Neural cell (in vitro differentiated cells): Measurements from ENCODE around the gene ZHX3. TPM values are rescaled to one million over a fixed set of nuclear protein-coding genes. Genes with fewer than 3 reads are reported as not detected.

Source experiments
- H2AFZ ChIP-seq: fragments of 200-600, 300-800 bp; sonication (generic), shearing (Covaris generic); 2 replicates; pipeline ENCODE4 v1.6.0; 2014; ENCODE audit warnings: low read depth, mild to moderate bottlenecking, antibody characterized with exemption, low read length, moderate library complexity
- H3F3A ChIP-seq: fragments of 200-600 bp; shearing (Covaris generic); 2 replicates; pipeline ENCODE4 v1.6.1; 2016; ENCODE audit warnings: mild to moderate bottlenecking, moderate library complexity, mixed read lengths, antibody characterized with exemption, low read length; ENCODE audit not compliant: insufficient read depth, poor library complexity, severe bottlenecking
- H3K27ac ChIP-seq: fragments of 200-600, 300-800 bp; sonication (generic), shearing (Covaris generic); 2 replicates; pipeline ENCODE4 v1.5.1; 2014; ENCODE audit warnings: mild to moderate bottlenecking, low read length, moderate library complexity
- H3K27me3 ChIP-seq: fragments of 300-800, 200-600 bp; sonication (generic), shearing (Covaris generic); 2 replicates; pipeline ENCODE4 v1.6.0; 2014; ENCODE audit warnings: mild to moderate bottlenecking, low read depth, low read length, moderate library complexity; ENCODE audit not compliant: insufficient read depth
- H3K36me3 ChIP-seq: fragments of 300-800, 200-600 bp; sonication (generic), shearing (Covaris generic); 2 replicates; pipeline ENCODE4 v1.5.1; 2014; ENCODE audit warnings: mild to moderate bottlenecking, antibody characterized with exemption, low read length, moderate library complexity; ENCODE audit not compliant: insufficient read depth
- H3K4me2 ChIP-seq: fragments of 300-800, 200-600 bp; sonication (generic), shearing (Covaris generic); 2 replicates; pipeline ENCODE4 v1.6.0; 2014; ENCODE audit warnings: mild to moderate bottlenecking, low read length
- H3K4me3 ChIP-seq: fragments of 300-800, 200-600 bp; sonication (generic), shearing (Covaris generic); 2 replicates; pipeline ENCODE4 v1.5.1; 2014; ENCODE audit warnings: mild to moderate bottlenecking, low read length, moderate library complexity
- H3K79me2 ChIP-seq: fragments of 200-600 bp; shearing (Covaris generic); replicated peaks from 2 replicates; pipeline ENCODE4 v1.6.0; 2014; ENCODE audit warnings: mild to moderate bottlenecking, low read length, moderate library complexity; ENCODE audit not compliant: insufficient read depth
- H3K9ac ChIP-seq: fragments of 300-800, 200-600 bp; sonication (generic), shearing (Covaris generic); 2 replicates; pipeline ENCODE4 v1.6.1; 2016; ENCODE audit warnings: mild to moderate bottlenecking, low read length, mixed read lengths
- H3K9me2 ChIP-seq: fragments of 200-600 bp; shearing (Covaris generic); 2 replicates; pipeline ENCODE4 v1.6.1; 2016; ENCODE audit warnings: mild to moderate bottlenecking, low read length, mixed read lengths; ENCODE audit not compliant: insufficient read depth
- H3K9me3 ChIP-seq: fragments of 200-600, 300-800 bp; sonication (generic), shearing (Covaris generic); 2 replicates; pipeline ENCODE4 v1.6.1; 2016; ENCODE audit warnings: mild to moderate bottlenecking, mixed run types, low read length, moderate library complexity, mixed read lengths
- H4K20me1 ChIP-seq: fragments of 200-600 bp; shearing (Covaris generic); 2 replicates; pipeline ENCODE4 v1.6.1; 2016; ENCODE audit warnings: mild to moderate bottlenecking, mixed run types; ENCODE audit not compliant: insufficient read depth
- CTCF ChIP-seq: fragments of 450-650 bp; IDR thresholded peaks from 2 replicates; pipeline ENCODE4 v1.5.1; 2014; ENCODE audit warnings: antibody characterized with exemption, mild to moderate bottlenecking, moderate library complexity; ENCODE audit not compliant: poor library complexity, severe bottlenecking
- EP300 ChIP-seq: fragments of 450-650 bp; conservative IDR thresholded peaks from 2 replicates; pipeline ENCODE4 v1.6.1; 2014; ENCODE audit warnings: antibody characterized with exemption, mild to moderate bottlenecking, moderate library complexity; ENCODE audit not compliant: poor library complexity, severe bottlenecking
- EZH2 ChIP-seq: fragments of 200-600, 300-800 bp; shearing (Covaris generic), sonication (generic); IDR thresholded peaks from 2 replicates; pipeline ENCODE4 v1.6.1; 2014; ENCODE audit warnings: antibody characterized with exemption, low read length, borderline replicate concordance, mild to moderate bottlenecking; ENCODE audit not compliant: insufficient read depth, poor library complexity, severe bottlenecking
- MXI1 ChIP-seq: fragments of 450-650 bp; conservative IDR thresholded peaks from 2 replicates; pipeline ENCODE4 v1.6.1; 2014; ENCODE audit warnings: antibody characterized with exemption, mild to moderate bottlenecking; ENCODE audit not compliant: poor library complexity, severe bottlenecking
- POLR2AphosphoS5 ChIP-seq: IDR thresholded peaks from 2 replicates; pipeline ENCODE4 v1.6.1; 2012
- RAD21 ChIP-seq: fragments of 450-650 bp; conservative IDR thresholded peaks from 2 replicates; pipeline ENCODE4 v1.6.1; 2014; ENCODE audit warnings: antibody characterized with exemption, mild to moderate bottlenecking, moderate library complexity
- REST ChIP-seq: IDR thresholded peaks from 2 replicates; pipeline ENCODE4 v1.6.1; 2012; ENCODE audit warnings: borderline replicate concordance
- SMC3 ChIP-seq: fragments of 450-650 bp; conservative IDR thresholded peaks from 2 replicates; pipeline ENCODE4 v1.6.1; 2014; ENCODE audit warnings: antibody characterized with exemption, mild to moderate bottlenecking, moderate library complexity; ENCODE audit not compliant: poor library complexity
- TAF1 ChIP-seq: IDR thresholded peaks from 2 replicates; pipeline ENCODE4 v1.6.1; 2012; ENCODE audit warnings: low read depth
- polyA plus RNA-seq: library from polyadenylated mRNA; depleted of rRNA; stranded (reverse); fragments of >200 nt; gene quantifications from 2 replicates; pipeline ENCODE4 v1.2.3, GENCODE V29; 2014

ZHX3 gene
- polyA plus RNA-seq, 1 donor from 2014 or later, result 10.3 TPM

GRCh38 chr20:41308290-41308711 lies 9.2 kb downstream of the ZHX3 start:
- no peaks in the 10 kb centered on the region for H3K36me3 ChIP-seq
- H2AFZ ChIP-seq, result no peak overlapping the region
- H3F3A ChIP-seq, result no peaks in the 10 kb centered on the region
- H4K20me1 ChIP-seq, result no peaks in the 10 kb centered on the region
- H3K27me3 ChIP-seq, result no peaks in the 10 kb centered on the region
- H3K9me3 ChIP-seq, result no peaks in the 10 kb centered on the region
- no peak overlapping the region for H3K9ac ChIP-seq
- H3K4me2 ChIP-seq, result no peak overlapping the region
- no peak overlapping the region for H3K4me3 ChIP-seq
- H3K27ac ChIP-seq, result no peak overlapping the region
- no peak for TF ChIP-seq MXI1
- no peak for TF ChIP-seq POLR2AphosphoS5
- TF ChIP-seq REST, result no peak
- TF ChIP-seq CTCF, result no peak
- no peak for TF ChIP-seq TAF1
- no peak for TF ChIP-seq EP300
- no peak for TF ChIP-seq RAD21
- H3K9me2 ChIP-seq, result no peaks in the 10 kb centered on the region
- H3K79me2 ChIP-seq, result peaks cover 6% of the 10 kb centered on the region

- no peaks in the 10 kb centered on the region for H3K27me3 ChIP-seq
- H3F3A ChIP-seq, result no peaks in the 10 kb centered on the region
- no peak overlapping the region for H3K4me2 ChIP-seq
- H3K9ac ChIP-seq, result no peak overlapping the region
- H3K36me3 ChIP-seq, result no peaks in the 10 kb centered on the region
- H3K79me2 ChIP-seq, result peaks cover 6% of the 10 kb centered on the region
- no peaks in the 10 kb centered on the region for H4K20me1 ChIP-seq
- H2AFZ ChIP-seq, result no peak overlapping the region
- H3K27ac ChIP-seq, result no peak overlapping the region
- TF ChIP-seq POLR2AphosphoS5 (no peak), SMC3 (no peak), EP300 (no peak), RAD21 (no peak), REST (no peak), MXI1 (no peak), TAF1 (no peak), EZH2 (no peak), CTCF (no peak)
- no peak overlapping the region for H3K4me3 ChIP-seq
- no peaks in the 10 kb centered on the region for H3K9me3 ChIP-seq
- H3K9me2 ChIP-seq, result no peaks in the 10 kb centered on the region
These were observed 10.5 kb downstream of the ZHX3 start for GRCh38 chr20:41307021-41307420.
